Osteoblast (primary cell): ENCODE measurements around the gene NOL12. TPM values are rescaled to one million over a fixed set of nuclear protein-coding genes. Genes with fewer than 3 reads are reported as not detected.

ENCODE experiments used
- DNase-seq: peaks from one replicate; pipeline ENCODE4 v3.0.0; 2011; ENCODE audit warnings: low spot score, mixed read lengths; ENCODE audit not compliant: insufficient read length; ENCODE audit errors: missing footprints
- H2AFZ ChIP-seq: 2 replicates; pipeline ENCODE4 v1.6.0; 2011; ENCODE audit warnings: mild to moderate bottlenecking, low read length
- H3K27ac ChIP-seq: 2 replicates; pipeline ENCODE4 v1.5.1; 2011; ENCODE audit warnings: mild to moderate bottlenecking, low read depth, low read length, moderate library complexity
- H3K27me3 ChIP-seq: 2 replicates; pipeline ENCODE4 v1.6.0; 2012; ENCODE audit warnings: mild to moderate bottlenecking, control low read depth, inconsistent platforms, low read length, moderate library complexity; ENCODE audit not compliant: insufficient read depth
- H3K36me3 ChIP-seq: 2 replicates; pipeline ENCODE4 v1.5.1; 2011; ENCODE audit warnings: mild to moderate bottlenecking, low read length, control low read depth, moderate library complexity; ENCODE audit not compliant: insufficient read depth
- H3K4me1 ChIP-seq: 2 replicates; pipeline ENCODE4 v1.5.1; 2011; ENCODE audit warnings: mild to moderate bottlenecking, low read length, control low read depth, moderate library complexity; ENCODE audit not compliant: insufficient read depth
- H3K4me2 ChIP-seq: 2 replicates; pipeline ENCODE4 v1.6.0; 2011; ENCODE audit warnings: mild to moderate bottlenecking, low read length; ENCODE audit not compliant: insufficient read depth
- H3K4me3 ChIP-seq: fragments of 200-600 bp; sonication (generic); 3 replicates; pipeline ENCODE4 v1.5.1; 2012; ENCODE audit warnings: mild to moderate bottlenecking, low read length, inconsistent platforms; ENCODE audit not compliant: insufficient read depth
- H3K79me2 ChIP-seq: 2 replicates; pipeline ENCODE4 v1.6.0; 2012; ENCODE audit warnings: mild to moderate bottlenecking, low read length, control low read depth, inconsistent platforms; ENCODE audit not compliant: insufficient read depth
- H3K9me3 ChIP-seq: 2 replicates; pipeline ENCODE4 v1.5.1; 2011; ENCODE audit warnings: low read depth, low read length, control low read depth
- H4K20me1 ChIP-seq: 2 replicates; pipeline ENCODE4 v1.6.0; 2012; ENCODE audit warnings: mild to moderate bottlenecking, low read length, control low read depth; ENCODE audit not compliant: insufficient read depth
- CTCF ChIP-seq: IDR thresholded peaks from 2 replicates; pipeline ENCODE4 v1.5.1; 2011; ENCODE audit warnings: mild to moderate bottlenecking, low read depth, low read length, moderate library complexity; ENCODE audit errors: extremely low read depth
- total RNA-seq: library from RNA; depleted of rRNA; stranded (reverse); fragments of >200 nt; gene quantifications from 2 replicates; pipeline ENCODE4 v1.2.3, GENCODE V29; 2012

NOL12 gene
- total RNA-seq, 1 donor = 9.0 TPM

GRCh38 chr22:37663521-37664140 lies 22.5 kb upstream of the NOL12 start:
- no peak overlapping the region for H3K4me3 ChIP-seq
- peaks cover 20% of the 10 kb centered on the region for H3K4me1 ChIP-seq
- H3K36me3 ChIP-seq = peaks cover 4% of the 10 kb centered on the region
- peak; percentile 15 for DNase-seq
- no peak overlapping the region for H3K27ac ChIP-seq
- no peak for TF ChIP-seq CTCF
- H3K79me2 ChIP-seq = peaks cover 59% of the 10 kb centered on the region
- H2AFZ ChIP-seq = no peak overlapping the region
- H3K27me3 ChIP-seq = no peaks in the 10 kb centered on the region
- no peak overlapping the region for H3K4me2 ChIP-seq
- peaks cover 19% of the 10 kb centered on the region for H4K20me1 ChIP-seq
- no peaks in the 10 kb centered on the region for H3K9me3 ChIP-seq

- Histone ChIP-seq H3K9me3 (no peaks in the 10 kb centered on the region), H3K27ac (no peak overlapping the region), H2AFZ (no peak overlapping the region), H4K20me1 (peaks cover 16% of the 10 kb centered on the region), H3K79me2 (peaks cover 54% of the 10 kb centered on the region), H3K4me2 (no peak overlapping the region), H3K36me3 (peaks cover 4% of the 10 kb centered on the region), H3K4me3 (no peak overlapping the region), H3K27me3 (no peaks in the 10 kb centered on the region), H3K4me1 (peaks cover 20% of the 10 kb centered on the region)
- DNase-seq = peak; percentile 38
- TF ChIP-seq CTCF = no peak
Measured at GRCh38 chr22:37664249-37665101, 21.7 kb upstream of the NOL12 start.

- H3K4me3 ChIP-seq = no peak overlapping the region
Measured at GRCh38 chr22:37665487-37665886, 20.7 kb upstream of the NOL12 start.

More at GRCh38 chr22:37665487-37665886, 20.7 kb upstream of the NOL12 start:
- no peak overlapping the region for H3K4me2 ChIP-seq
- no peaks in the 10 kb centered on the region for H3K9me3 ChIP-seq
- no peak overlapping the region for H3K27ac ChIP-seq
- peaks cover 44% of the 10 kb centered on the region for H3K79me2 ChIP-seq
- peak; percentile 13 for DNase-seq
- peaks cover 17% of the 10 kb centered on the region for H3K4me1 ChIP-seq
- peaks cover 6% of the 10 kb centered on the region for H4K20me1 ChIP-seq
- peaks cover 4% of the 10 kb centered on the region for H3K36me3 ChIP-seq
- TF ChIP-seq CTCF = no peak
- no peaks in the 10 kb centered on the region for H3K27me3 ChIP-seq
- H2AFZ ChIP-seq = no peak overlapping the region
